ENCODE results near the gene RBFOX1.
"Not testable (repeated sequence)": the region's sequence is repeated elsewhere in the genome, so short reads cannot be mapped to it uniquely, and the experiment has no call there.

The RBFOX1 gene

DNA sequence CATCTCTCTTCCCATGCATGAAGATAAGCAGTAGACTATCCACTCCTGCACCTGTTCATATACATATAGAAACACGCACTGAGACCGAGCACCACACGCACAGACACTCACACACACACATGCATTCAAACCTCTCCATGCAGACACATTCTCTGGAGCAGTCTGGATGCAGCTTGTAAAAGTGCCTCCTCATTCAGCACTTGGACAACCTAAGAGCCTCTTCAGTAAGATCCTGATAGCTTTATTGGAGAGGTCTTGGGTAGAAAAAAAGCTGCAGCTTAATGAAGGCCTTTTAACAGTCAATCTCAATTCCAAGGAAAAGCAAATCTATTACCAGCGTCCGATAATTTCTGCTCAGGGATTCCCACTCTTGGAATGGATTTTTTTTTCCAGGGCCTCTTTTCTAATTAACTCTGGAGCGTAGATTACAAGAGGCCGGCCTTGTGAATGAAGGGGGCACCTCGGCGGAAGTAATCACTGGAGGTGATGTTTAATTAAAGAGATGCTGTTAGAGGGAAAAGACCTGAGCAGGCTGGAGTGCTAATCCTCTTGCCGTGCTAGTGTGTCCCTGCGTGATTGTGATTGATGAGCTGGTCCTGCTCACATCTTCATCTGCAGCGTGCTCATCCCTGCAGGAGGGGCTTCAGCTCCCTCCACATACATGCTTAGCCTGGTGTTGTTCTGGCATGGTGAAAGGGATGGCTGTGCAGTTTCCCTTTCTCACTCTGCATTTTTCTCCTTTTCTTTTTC, 155.1 kb downstream of the RBFOX1 start:
- no peak for DNase-seq

DNA sequence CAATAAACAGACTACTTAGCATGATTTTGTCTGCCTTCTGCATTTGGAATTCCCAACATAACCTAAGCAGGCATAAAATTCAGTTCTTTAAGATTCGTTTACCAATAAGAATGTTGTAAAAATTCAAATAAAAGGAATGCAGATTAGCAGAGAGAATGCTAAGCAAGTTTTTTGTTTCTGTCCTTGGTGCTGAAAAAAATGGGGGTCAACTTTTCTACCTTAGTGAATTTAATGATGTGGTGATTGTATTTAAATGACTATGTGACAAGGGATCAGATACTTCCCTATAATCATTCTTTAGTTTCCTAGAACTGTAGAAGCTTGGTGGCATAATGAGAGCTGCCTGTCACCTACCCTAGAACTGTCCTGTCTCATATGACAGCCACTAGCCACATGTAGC, 159.5 kb downstream of the RBFOX1 start:
- DNase-seq = no peak

DNA sequence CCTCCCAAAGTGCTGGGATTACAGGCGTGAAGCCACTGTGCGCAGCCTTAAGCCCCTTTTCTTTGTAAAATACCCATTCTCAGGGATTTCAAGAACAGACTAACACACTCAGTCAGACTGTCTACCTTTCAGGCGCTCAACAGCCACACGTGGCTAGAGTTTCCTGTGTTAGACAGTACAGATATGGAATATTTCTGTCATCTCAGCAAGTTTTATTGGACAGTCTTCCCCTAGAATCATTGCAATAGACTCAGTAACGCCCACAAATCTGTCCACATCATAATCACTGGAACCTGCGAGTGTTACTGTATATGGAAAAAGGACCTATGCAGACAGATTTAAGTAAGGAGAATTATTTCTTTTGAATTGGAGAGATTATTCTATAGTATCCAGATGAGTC, 160.5 kb downstream of the RBFOX1 start:
- DNase-seq = no peak

DNA sequence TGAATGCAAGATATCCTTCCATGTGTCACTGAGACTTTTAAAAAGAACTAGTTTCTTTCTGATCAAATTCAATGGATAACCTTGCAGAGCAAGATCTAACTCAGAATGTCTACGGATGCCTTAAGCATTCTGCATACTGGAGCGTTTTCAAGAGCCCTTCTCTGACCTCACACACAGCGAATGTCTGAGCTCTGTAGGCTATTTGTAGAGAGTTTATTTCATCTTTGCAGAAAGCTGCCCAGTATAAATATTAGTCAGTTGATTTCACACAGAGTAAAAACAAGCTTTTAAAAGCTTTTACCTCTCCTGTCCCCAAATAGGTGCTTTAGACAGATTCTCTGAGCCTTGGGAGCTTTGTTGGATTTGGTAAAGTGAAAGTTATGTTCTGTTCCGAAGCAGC, 165.0 kb downstream of the RBFOX1 start:
- no peak for DNase-seq

DNA sequence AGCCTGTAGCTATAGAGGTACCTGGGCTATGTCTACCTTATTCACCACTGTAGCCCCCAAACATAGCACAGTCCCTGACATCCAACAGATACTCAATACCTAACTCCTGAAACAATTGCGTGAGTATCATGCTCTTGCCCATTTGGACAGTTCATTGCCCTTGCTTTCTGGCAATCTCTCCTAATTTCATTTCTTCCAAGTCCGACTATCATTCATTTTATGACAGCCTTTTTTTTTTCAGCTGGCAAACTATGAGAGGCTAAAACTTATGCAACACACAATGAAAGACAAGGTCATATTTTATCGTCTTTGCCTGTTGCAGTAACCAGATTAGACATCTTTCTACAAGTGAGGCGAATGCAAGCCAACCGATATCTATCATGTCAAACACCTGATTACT, 169.2 kb downstream of the RBFOX1 start:
- DNase-seq = no peak

DNA sequence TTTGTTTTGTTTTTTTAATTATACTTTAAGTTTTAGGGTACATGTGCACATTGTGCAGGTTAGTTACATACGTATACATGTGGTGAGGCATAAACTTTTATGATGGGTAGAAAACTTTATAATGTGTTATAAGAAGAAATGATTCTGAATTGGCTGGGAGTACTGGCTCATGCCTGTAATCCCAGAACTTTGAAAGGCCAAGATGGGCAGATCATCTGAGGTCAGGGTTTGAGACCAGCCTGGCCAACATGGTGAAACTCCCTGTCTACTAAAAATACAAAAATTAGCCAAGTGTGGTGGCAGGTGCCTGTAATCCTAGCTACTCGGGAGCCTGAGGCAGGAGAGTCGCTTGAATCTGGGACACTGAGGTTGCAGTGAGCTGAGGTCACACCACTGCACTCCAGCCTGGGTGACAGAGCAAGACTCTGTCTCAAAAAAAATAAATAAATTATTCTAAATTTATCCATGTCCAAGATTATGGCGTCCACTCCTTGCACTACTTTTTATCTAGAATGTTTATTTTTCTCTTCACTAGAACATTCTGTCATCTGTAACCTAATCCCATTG, 170.0 kb downstream of the RBFOX1 start:
- DNase-seq = not testable (repeated sequence)

DNA sequence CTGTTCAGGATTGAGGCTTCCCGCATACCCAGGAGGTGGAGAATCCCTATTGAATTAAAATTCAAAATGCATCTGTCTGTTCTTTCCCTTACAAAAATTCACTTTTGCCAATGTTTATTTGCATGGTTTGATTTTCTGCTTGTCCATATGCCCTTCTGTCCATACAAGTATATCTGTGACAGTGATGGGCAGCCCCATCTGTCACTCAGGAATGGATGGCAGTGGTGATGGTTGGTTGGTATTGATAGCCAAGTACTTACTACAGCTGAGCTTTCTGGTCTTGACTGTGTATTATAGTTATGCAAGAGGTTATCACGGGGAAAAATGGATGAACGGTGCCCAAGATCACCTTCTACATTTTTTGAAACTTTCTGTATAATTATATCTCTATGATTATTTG, 171.0 kb downstream of the RBFOX1 start:
- DNase-seq = no peak

DNA sequence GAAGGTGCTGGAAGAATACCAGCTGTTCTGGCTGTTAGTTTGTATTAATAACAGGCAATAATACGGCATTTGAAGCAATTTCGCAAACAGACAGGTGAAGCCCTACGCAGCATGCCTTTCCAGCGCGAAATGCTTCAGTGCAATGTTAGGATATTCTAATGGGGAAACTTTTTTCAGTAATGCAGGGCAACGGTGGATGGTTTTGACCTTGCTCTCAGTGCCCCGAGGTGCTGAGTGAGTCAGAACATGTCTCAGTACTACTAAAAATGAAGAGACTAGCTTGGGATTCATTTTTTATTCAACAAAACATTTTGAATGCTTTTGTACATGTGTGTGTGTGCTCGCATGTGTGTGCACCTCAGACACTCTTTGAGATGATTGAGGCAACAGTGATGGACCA, 172.2 kb downstream of the RBFOX1 start:
- no peak for DNase-seq

DNA sequence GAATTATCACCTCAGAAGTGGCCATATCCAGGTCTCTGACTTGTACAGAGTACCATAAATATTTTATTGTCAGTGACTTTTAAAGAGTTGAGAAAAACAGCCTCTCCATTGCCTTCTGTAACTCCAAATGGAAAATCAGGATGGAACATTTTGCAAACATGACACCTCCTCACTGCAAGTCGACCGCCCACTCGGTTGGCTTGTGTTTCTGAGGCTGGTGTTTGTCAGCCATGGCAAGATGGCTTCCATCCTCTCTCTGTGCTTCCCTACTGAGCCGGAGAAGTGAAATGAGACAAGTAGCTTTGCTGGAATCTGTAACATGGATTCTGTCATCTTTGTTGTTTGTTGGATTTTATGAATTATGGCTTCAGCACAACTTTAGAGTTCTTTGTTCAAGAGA, 172.8 kb downstream of the RBFOX1 start:
- DNase-seq = no peak

DNA sequence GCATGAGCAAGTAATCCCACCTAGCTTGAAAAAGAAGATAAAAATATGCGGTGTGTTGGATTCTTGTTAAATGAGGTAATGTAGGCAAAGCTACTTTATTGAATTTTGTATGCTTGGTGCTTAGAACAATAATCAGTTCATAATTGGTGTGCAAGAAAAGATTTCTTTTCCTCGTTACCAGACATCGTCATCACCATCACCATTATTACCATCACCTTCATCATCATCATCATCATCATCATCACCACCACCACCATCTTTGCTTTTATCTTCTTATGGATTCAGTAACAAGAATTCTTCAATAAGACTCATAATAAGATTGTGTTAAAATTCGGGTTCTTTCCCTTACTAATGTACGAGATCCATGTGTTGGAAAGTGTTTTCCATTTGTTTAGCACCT, 173.7 kb downstream of the RBFOX1 start:
- DNase-seq = no peak

DNA sequence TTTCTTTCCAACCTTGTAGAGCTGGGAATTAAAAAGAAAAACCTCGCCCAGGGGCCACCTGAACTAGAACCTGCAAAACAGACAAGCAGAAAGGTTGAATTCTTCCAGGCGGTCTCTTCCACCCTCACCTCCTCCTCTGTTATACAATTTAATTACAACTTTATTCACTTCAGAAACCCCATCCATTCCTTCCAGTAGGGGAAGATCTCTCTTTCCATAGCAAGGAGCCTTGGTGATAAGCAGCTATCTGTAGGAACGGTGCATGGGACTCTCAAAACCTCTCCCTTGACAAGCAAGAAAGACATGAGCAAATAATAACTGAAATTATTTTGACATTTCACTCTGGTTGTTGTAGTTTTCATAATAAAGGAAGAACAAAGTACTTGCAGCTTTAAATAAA, 176.0 kb downstream of the RBFOX1 start:
- no peak for DNase-seq

DNA sequence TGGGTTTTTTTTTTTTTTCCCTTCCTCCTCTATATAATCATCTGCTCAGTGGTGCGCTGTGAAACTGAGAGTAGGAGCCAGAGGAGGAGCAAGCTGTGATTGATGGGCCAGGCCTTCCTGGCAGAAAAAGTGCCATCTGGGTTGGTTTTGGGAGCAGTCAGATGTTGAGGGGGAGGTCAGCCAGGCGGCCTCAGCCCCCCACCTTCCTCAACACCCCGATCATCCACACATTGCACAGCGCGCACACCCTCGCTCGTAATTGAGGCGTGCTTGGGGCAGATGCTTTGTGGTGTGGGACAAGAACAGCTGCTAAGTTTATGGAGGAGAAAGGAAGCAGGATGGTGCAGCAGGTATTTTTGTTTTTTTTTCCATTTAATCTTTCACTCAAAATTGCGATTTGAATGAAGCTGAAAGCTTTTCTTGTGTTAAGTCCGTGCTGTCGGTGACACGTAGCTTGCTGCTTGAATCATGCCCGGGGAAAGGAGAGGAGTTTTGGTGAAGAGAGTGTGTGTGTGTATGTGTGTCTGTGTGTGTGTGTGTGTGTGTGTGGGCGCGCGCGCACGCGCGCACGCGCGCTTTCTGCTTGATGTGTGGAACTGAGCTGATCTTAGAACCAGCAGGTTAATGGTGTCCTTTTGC, 177.4 kb downstream of the RBFOX1 start:
- no peak for DNase-seq

DNA sequence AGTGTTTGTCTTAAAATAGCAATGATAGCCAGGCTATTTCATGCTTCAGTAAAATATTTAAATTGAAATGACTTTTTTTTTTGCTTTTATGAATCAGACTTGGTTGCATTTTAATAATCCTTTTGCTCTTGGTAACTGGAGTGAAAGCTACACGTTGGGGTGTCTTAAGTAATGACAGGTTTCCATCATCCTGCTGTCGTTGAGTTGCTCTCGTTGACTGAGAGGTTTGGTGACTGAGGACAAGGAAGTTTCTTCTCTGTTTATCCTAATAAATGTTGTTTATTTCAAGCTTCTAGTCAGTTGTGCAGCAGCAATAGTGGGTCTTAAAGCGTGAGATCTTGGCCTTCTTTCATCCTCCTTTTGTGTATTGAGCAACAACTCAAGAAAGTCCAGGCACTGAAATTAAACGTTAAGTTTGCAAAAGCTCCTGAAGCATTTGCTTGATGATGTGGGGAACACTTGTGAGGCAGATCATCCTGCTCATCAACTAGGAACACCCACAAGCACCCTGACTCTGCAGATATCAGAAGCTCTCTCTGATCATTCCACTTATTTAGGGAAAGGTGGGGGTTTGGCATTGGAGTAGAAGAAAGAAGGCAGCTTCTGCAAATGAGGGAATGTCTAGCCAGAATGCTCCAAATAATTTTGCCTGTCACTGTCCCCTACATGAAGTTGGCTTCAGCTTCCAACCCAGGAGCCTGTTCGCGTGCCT, 179.1 kb downstream of the RBFOX1 start:
- no peak for DNase-seq

DNA sequence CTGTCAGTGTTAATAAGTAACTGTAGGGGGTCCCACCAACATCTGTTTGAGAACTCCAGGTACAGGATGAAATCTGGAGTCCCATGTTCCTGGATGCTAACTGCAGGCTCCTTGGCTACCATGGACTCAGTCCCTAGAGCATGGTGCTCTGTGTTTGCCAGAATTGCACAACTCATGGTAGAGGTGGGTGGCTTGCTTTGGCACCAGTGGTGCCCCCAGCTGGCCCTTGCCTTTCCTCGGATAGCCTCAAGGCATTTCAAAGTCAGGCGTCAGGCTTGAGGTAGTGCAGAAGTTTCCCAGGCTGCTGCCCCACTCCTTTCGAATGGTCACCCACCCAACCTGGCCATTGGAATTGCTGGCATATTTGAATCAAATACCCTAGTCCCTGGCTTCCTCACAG, 179.9 kb downstream of the RBFOX1 start:
- DNase-seq = no peak

DNA sequence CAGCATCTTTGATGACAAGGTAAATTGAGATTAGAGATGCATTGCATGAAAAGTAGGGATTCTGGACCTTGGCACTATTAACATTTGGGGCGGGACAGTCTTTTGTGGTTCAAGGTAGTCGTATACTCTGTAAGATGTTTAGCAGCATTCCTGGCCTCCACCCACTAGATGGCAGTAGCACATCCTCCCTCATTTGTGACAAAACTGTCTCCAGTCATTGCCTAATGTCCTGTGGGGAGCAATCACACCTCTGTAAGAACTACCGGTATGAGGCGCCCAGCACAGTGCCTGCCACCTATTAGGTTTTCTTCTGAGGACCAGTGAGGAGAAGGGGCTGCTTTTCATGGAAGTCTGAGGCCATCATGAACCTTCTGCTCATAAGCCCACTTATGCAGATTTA, 180.8 kb downstream of the RBFOX1 start:
- no peak for DNase-seq

DNA sequence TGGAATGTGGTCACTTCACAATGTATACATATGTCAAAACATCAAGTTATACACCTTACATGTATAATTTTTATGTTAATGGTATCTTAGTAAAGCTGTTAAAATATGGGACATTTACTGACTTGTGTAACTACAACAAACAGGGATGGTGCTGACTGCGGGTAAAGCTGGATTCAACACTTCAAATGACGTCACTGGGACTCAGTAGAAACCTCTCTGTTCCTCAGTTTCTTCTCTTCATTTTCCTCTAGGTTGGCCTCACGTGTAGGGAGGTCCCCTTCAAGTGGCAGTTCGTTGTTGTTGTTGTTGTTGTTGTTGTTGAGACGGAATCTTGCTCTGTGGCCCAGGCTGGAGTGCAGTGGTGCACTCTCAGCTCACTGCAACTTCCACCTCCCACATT, 182.9 kb downstream of the RBFOX1 start:
- no peak for DNase-seq

DNA sequence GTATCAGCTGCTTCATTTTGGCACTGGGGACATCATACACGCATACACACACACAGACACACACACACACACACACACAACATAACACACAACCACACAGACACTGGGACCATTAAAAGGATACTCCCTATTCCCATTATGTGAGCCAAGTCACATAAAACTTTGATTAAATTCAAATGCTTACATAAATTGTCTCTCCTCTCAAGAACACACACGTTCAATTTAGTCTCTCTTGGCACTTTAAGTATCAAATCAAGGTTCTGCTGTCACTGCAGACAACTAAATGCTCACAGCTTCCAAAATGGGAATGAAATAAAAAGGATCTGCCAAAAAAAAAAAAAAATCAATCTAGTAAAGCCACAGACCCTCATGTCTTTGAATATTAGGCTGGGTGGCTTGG, 184.9 kb downstream of the RBFOX1 start:
- DNase-seq = no peak

DNA sequence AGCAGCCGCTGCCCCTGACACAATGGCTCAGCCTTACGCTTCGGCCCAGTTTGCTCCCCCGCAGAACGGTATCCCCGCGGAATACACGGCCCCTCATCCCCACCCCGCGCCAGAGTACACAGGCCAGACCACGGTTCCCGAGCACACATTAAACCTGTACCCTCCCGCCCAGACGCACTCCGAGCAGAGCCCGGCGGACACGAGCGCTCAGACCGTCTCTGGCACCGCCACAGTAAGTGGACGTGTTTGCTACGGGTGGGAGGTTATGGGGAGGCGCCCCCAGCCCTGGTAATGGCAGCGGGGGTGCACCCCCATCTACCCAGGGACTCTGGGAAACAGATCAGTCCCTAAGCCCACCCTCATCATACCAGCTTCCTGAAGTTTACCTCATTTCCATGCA, 185.5 kb downstream of the RBFOX1 start:
- DNase-seq = no peak

DNA sequence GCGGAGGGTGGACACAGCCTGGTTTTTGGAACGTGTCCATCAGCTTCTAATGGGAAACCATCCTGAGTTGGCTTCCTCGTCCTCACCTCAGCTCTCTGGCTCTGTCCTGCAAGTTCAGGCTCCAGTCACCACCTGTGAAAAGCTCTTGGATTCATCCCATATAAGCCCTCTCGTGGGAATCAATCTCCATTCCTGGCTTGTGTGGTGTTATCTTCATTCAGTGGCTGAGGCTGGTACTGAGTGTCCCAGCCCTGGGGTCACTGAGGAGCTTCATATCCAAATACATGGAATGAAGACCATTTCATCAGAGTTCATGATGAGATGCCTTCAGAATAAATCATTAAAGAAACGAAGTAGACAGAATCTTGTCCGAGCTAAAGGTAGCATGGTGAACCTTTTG, 189.2 kb downstream of the RBFOX1 start:
- no peak for DNase-seq

DNA sequence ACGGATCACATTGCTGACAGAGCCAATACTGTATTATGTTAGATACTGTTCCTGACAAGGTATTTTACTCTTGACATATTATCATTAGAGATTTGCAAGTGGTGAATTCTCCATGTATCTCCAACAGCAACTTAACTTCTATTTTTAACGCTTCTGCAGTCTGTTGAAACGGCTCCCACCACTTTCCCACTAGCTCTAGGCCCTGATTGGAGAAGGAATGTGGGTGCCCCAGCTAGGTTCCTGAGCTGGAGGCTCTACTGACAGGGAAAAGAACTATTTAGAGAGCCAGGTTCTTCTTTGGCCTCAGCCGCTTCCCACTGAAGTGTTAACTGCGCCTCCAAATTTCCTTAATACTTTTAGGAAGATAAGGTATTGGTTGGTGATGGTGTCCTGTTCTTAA, 191.8 kb downstream of the RBFOX1 start:
- no peak for DNase-seq

DNA sequence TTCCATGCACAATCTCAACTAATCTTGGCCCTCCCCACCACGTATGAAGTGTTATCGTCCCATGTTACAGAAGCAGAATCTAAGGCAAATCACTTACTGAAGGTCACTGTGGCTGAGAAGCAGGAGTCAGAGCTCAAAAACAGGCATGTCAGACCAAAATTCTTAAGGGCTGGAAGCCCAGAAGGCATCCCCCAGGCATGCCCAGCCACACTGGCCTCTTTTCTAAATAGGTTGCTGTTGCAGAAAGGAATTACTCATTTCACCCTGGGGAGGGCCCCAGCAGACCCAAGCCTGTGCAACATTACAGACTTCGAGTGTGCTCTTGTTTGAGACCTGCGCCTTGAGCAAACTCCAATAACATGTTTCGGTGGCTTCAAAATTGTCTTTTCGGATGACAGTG, 194.1 kb downstream of the RBFOX1 start:
- DNase-seq = no peak

DNA sequence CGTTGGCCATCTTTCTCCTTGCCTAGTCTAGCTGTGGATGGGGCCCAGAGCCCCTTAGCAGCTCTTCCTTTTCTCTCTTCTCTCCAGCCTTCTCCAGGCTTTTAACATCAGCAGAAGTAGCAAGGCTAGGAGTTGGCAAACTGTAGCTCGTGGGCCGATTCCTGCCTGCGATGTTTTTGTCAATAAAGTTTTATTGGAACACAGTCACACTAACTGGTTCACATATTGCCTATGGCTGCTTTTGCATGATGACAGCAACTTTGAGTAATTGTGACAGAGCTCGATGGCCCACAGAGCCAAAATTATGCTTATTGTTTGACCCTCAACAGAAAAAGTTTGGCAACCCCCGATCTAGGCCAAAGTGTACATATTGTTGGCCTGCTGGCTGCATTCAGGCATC, 199.9 kb downstream of the RBFOX1 start:
- DNase-seq = no peak

DNA sequence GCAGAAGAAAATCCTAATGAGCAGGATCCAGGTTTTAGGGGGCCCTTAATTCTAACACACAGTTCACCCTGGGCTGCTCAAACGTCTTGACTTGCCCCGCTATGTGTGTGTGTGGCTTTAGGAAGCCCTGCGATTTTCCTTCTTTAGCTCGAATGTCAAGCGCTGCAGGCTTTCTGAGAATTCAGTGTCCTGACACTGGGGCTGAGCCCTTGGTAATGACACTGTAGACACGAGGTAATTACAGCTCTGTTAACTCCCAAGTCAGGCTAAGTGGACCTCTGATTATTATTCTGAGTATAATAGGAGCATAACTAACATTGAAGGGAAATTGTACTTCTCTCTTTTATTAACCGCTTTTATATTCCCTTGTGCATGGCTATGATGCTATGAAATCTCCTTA, 202.1 kb downstream of the RBFOX1 start:
- DNase-seq = no peak

DNA sequence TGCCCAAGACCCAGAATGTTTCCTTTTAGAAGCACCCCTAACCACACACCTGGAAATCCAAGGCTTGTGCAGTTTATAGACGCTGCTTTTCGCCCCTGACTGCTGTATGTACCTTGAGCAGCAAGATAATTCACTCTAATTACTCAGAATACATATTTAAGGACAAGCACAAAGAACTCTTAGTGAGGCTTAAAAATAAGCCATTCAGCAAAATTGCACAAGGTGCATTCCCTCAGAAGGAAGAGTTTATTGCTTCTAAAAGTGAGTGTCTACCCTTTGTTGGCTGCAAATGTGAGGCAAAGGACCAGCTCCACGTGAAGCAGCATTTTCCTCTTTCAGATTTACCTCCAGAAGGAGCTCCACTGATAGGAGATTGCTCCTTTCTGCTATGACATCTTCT, 208.4 kb downstream of the RBFOX1 start:
- DNase-seq = no peak
